HuH-7.5 (cell line): Measurements from ENCODE around the gene PCDHGA8.
"Not testable (repeated sequence)": the region's sequence is repeated elsewhere in the genome, so short reads cannot be mapped to it uniquely, and the experiment has no call there.

Experiments used
- DNase-seq: peaks from one replicate; pipeline ENCODE4 v3.0.0; 2011; ENCODE audit warnings: low spot score

The PCDHGA8 gene

GRCh38 chr5:141371572-141372475 lies 20.6 kb upstream of the PCDHGA8 start:
- no peak for DNase-seq

- no peak for DNase-seq
Measured at GRCh38 chr5:141373673-141374317, 18.6 kb upstream of the PCDHGA8 start, which contains the start of gene PCDHGA6. Gene PCDHGA6 (plus strand): TSS chr5:141373891. CDS start chr5:141374084, 193 bp downstream.

- DNase-seq, result no peak
Measured at GRCh38 chr5:141374627-141375026, 17.8 kb upstream of the PCDHGA8 start.

GRCh38 chr5:141375444-141376155 lies 16.8 kb upstream of the PCDHGA8 start:
- not testable (repeated sequence) for DNase-seq

- peak; percentile 70 for DNase-seq
Measured at GRCh38 chr5:141382469-141383294, 9.8 kb upstream of the PCDHGA8 start, which contains the start of gene PCDHGA7. Gene PCDHGA7 (plus strand): TSS chr5:141382742. CDS start chr5:141382900, 158 bp downstream.

- DNase-seq, result peak; percentile 23
Measured at GRCh38 chr5:141383345-141383744, 9.1 kb upstream of the PCDHGA8 start.

- no peak for DNase-seq
Measured at GRCh38 chr5:141384471-141385267, 7.8 kb upstream of the PCDHGA8 start.

GRCh38 chr5:141387557-141388311 lies 4.7 kb upstream of the PCDHGA8 start, which contains the start of gene PCDHGB4:
Gene PCDHGB4 (plus strand): TSS chr5:141387698. CDS start chr5:141387885, 187 bp downstream.
- not testable (repeated sequence) for DNase-seq

GRCh38 chr5:141388661-141389060 lies 3.8 kb upstream of the PCDHGA8 start:
- DNase-seq, result no peak

GRCh38 chr5:141389153-141390042 lies 3.0 kb upstream of the PCDHGA8 start:
- no peak for DNase-seq

GRCh38 chr5:141393267-141393666 lies 834 bp downstream of the PCDHGA8 start:
- DNase-seq, result no peak

GRCh38 chr5:141394401-141395187 lies 2.2 kb downstream of the PCDHGA8 start:
- not testable (repeated sequence) for DNase-seq

GRCh38 chr5:141397756-141398551 lies 5.5 kb downstream of the PCDHGA8 start, which contains the start of gene PCDHGB5:
Gene PCDHGB5 (plus strand): TSS chr5:141397947. CDS start chr5:141398128, 181 bp downstream.
- peak; percentile 80 for DNase-seq

GRCh38 chr5:141398608-141399007 lies 6.2 kb downstream of the PCDHGA8 start:
- DNase-seq, result no peak

- DNase-seq, result no peak
Measured at GRCh38 chr5:141399555-141400258, 7.3 kb downstream of the PCDHGA8 start.

- DNase-seq, result no peak
Measured at GRCh38 chr5:141402553-141403243, 10.3 kb downstream of the PCDHGA8 start, which contains the start of gene PCDHGA9. Gene PCDHGA9 (plus strand): TSS chr5:141402778. CDS start chr5:141402953, 175 bp downstream.
